Glutamatergic neuron (in vitro differentiated cells): ENCODE results near the gene ZNF184. TPM values are rescaled to one million over a fixed set of nuclear protein-coding genes. Genes with fewer than 3 reads are reported as not detected.

Experiments
- DNase-seq: peaks from one replicate; pipeline ENCODE4 v3.0.0; 2022
- H3K27ac Mint-ChIP-seq: one replicate; pipeline ENCODE4 v1.8.0; 2020; ENCODE audit warnings: mild to moderate bottlenecking, mixed read lengths, inconsistent platforms; ENCODE audit not compliant: unreplicated experiment
- H3K27me3 Mint-ChIP-seq: one replicate; pipeline ENCODE4 v1.8.0; 2020; ENCODE audit warnings: mild to moderate bottlenecking, moderate library complexity, mixed read lengths, inconsistent platforms; ENCODE audit not compliant: unreplicated experiment
- H3K36me3 Mint-ChIP-seq: one replicate; pipeline ENCODE4 v1.8.0; 2020; ENCODE audit warnings: mild to moderate bottlenecking, mixed read lengths, inconsistent platforms; ENCODE audit not compliant: unreplicated experiment
- H3K4me1 Mint-ChIP-seq: one replicate; pipeline ENCODE4 v1.8.0; 2020; ENCODE audit warnings: mild to moderate bottlenecking, low read depth, mixed read lengths, inconsistent platforms; ENCODE audit not compliant: unreplicated experiment
- H3K4me3 Mint-ChIP-seq: one replicate; pipeline ENCODE4 v1.8.0; 2020; ENCODE audit warnings: mild to moderate bottlenecking, mixed read lengths, inconsistent platforms; ENCODE audit not compliant: unreplicated experiment
- H3K9me3 Mint-ChIP-seq: one replicate; pipeline ENCODE4 v1.8.0; 2020; ENCODE audit warnings: mild to moderate bottlenecking, moderate library complexity, mixed read lengths, inconsistent platforms; ENCODE audit not compliant: unreplicated experiment
- CTCF ChIP-seq: fragments of 200-600 bp; sonication (generic); IDR thresholded peaks from one replicate; pipeline ENCODE4 v1.5.0; 2021; ENCODE audit not compliant: partially characterized antibody, unreplicated experiment
- total RNA-seq: library from RNA; stranded (reverse); fragmentation: NEBNext Ultra II Directional; extraction: Animal tissue kit (Norgen Biotek cat#: 25700); gene quantifications from one replicate; pipeline ENCODE4 v1.2.1, GENCODE V29; 2021; ENCODE audit not compliant: unreplicated experiment

Gene ZNF184
- total RNA-seq, 1 donor from 2014 or later: 10.8 TPM

- peaks cover 15% of the 10 kb centered on the region for H3K27me3 Mint-ChIP-seq
- H3K27ac Mint-ChIP-seq: peak overlapping the region; percentile 60
- peaks cover 17% of the 10 kb centered on the region for H3K9me3 Mint-ChIP-seq
- no peak for TF ChIP-seq CTCF
- H3K36me3 Mint-ChIP-seq: no peaks in the 10 kb centered on the region
- DNase-seq: peak; percentile 73
- no peaks in the 10 kb centered on the region for H3K4me1 Mint-ChIP-seq
- H3K4me3 Mint-ChIP-seq: peak overlapping the region; percentile 90
Observed at GRCh38 chr6:27503436-27504030, 30.6 kb upstream of the ZNF184 start.

- no peak for TF ChIP-seq CTCF
- peak; percentile 54 for DNase-seq
- Mint-ChIP-seq H3K4me3 (peak overlapping the region; percentile 90), H3K27me3 (peaks cover 15% of the 10 kb centered on the region), H3K36me3 (no peaks in the 10 kb centered on the region), H3K9me3 (peaks cover 17% of the 10 kb centered on the region), H3K27ac (peak overlapping the region; percentile 60), H3K4me1 (no peaks in the 10 kb centered on the region)
Observed at GRCh38 chr6:27502508-27503435, 29.9 kb upstream of the ZNF184 start.

- Mint-ChIP-seq H3K36me3 (no peaks in the 10 kb centered on the region), H3K4me1 (no peaks in the 10 kb centered on the region), H3K9me3 (peaks cover 17% of the 10 kb centered on the region), H3K4me3 (peak overlapping the region; percentile 58), H3K27ac (no peak overlapping the region), H3K27me3 (peaks cover 15% of the 10 kb centered on the region)
- DNase-seq: no peak
- TF ChIP-seq CTCF: no peak
Observed at GRCh38 chr6:27501187-27501586, 28.3 kb upstream of the ZNF184 start.

GRCh38 chr6:27500177-27500576 is 27.3 kb upstream of the ZNF184 start:
- TF ChIP-seq CTCF: no peak
- H3K27me3 Mint-ChIP-seq: peaks cover 16% of the 10 kb centered on the region
- H3K9me3 Mint-ChIP-seq: peaks cover 16% of the 10 kb centered on the region
- H3K4me3 Mint-ChIP-seq: no peak overlapping the region
- H3K4me1 Mint-ChIP-seq: no peaks in the 10 kb centered on the region
- H3K27ac Mint-ChIP-seq: no peak overlapping the region
- H3K36me3 Mint-ChIP-seq: no peaks in the 10 kb centered on the region
- no peak for DNase-seq
